ENCODE data around the gene ERC1.
A peak's percentile ranks its signal among the peaks of the same experiment; 100 is the strongest.
"Not testable (repeated sequence)": the region's sequence is repeated elsewhere in the genome, so short reads cannot be mapped to it uniquely, and the experiment has no call there.

ERC1 gene

DNA sequence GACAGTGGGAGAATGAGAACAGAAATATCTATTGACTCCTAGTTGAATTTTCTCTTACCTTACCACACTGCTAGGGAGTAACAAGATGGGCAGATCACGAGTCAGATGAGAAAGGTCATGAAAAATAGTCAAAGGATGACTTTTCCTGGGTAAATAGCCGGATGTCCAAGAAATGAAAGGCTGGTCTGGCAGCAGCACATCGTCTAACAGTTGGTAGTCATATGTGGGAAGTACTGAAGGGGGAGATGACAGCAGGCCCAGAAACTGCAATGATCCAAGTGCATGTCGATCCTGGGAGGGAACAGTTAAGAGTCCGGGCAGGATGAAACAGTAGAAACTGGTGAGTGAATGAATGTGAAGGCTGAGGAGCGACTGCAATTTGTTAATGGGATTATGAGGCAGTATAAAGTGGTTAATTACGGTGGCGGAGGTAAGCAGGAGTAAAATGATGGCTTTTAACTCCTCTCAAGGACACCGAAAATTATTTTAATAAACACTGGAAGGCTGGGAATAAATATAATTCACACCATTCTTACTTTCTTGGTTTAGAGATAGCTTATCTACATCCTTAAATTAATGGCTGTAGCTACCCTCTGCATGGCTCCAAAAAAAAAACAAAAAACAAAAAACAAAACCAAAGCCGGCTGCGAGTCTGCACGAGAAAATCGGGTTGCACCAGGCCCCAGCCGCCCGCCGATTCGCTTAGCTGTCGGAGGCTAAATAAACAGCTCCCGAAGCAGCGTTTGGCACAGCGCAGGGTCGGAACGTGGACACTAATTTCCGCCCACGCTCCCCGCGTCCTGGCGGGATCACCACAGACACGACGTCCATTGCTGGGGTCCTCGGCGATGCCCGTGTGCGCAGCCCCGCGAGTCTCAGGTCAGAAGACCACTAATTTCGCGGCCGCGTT, 1.0 kb upstream of the ERC1 start:
- no peak for DNase-seq (ENCODE audit: low read depth, low spot score)
- TF ChIP-seq EZH2 (IDR thresholded peaks at IDR 0.05): no peak
- TF ChIP-seq POLR2AphosphoS5 (IDR thresholded peaks at IDR 0.05; ENCODE audit: borderline replicate concordance, low read depth, low read length): no peak; the same call in 1 of the 2 replicates
- no peak for TF ChIP-seq FOXP2 (optimal IDR thresholded peaks at IDR 0.05; ENCODE audit: control extremely low read depth, extremely low read length, insufficient read depth)
- H3K9me3 ChIP-seq (ENCODE audit: low read depth, low read length): no peaks in the 10 kb centered on the region
- H3K36me3 ChIP-seq (ENCODE audit: insufficient read depth, low read length): no peaks in the 10 kb centered on the region
- H3K27ac ChIP-seq: peak overlapping the region; percentile 91
- peak overlapping the region; percentile 89 for H3K4me3 ChIP-seq
- peak overlapping the region; percentile 92 for H3K9ac ChIP-seq (ENCODE audit: insufficient read length)

DNA sequence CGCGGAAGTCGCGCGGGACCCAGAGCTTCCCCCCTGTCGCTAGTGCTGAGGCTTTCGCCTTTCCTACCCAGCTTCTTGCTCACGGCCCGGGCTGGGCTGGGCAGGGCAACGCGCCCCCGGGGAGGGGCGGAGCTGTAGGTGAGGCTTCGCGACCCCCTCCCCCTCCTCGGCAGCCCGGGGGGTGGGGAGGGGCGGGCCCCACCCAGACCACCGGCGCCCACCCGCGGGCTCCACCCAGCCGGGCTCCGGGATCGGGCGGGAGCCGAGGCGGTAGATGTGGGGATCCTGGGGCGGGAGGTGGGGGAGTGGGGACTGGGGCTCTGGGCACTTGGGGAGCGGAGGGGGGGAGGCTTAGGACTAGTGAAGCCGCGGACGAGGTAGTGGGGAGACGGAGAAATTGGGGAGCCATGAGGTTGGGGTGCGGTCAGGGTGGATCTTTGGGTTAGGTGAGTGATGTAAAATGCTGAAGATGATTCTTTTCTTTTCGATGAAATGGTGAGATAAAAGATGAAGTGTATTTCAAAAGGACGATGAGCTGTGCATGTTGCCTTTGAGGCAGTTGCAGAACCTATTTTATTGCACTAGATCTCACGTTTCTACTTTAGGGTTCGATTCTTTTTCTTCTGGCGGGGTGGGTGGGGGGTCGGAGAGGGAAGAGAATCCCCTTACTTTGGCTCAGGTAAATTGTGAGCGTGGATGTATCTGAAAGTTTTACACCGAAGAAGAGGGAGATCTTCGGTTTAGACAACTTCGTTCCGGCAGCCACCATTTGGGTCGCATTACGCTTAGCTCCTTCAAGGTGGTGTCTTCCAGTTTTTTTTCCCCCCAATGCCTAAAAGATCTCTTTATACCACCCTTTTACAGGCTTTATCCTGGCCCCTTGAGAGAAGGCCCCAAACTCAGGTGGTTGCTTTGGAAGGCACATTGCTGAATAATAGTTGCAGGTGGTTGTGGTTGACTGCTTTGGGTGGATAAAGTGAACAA, 619 bp downstream of the ERC1 start:
- no peaks in the 10 kb centered on the region for H3K36me3 ChIP-seq (ENCODE audit: insufficient read depth, low read length)
- peak overlapping the region; percentile 89 for H3K4me3 ChIP-seq
- no peak for DNase-seq (ENCODE audit: low read depth, low spot score)
- H3K27ac ChIP-seq: 0 out of 2 replicates have a peak overlapping the region, but pooled peaks have one; percentile 35
- peak overlapping the region; percentile 72 for H3K9ac ChIP-seq (ENCODE audit: insufficient read length)
- TF ChIP-seq EZH2 (IDR thresholded peaks at IDR 0.05): no peak
- no peak for TF ChIP-seq POLR2AphosphoS5 (IDR thresholded peaks at IDR 0.05; ENCODE audit: borderline replicate concordance, low read depth, low read length)
- TF ChIP-seq FOXP2 (optimal IDR thresholded peaks at IDR 0.05; ENCODE audit: control extremely low read depth, extremely low read length, insufficient read depth): peak; percentile 11
- H3K9me3 ChIP-seq (ENCODE audit: low read depth, low read length): no peaks in the 10 kb centered on the region

DNA sequence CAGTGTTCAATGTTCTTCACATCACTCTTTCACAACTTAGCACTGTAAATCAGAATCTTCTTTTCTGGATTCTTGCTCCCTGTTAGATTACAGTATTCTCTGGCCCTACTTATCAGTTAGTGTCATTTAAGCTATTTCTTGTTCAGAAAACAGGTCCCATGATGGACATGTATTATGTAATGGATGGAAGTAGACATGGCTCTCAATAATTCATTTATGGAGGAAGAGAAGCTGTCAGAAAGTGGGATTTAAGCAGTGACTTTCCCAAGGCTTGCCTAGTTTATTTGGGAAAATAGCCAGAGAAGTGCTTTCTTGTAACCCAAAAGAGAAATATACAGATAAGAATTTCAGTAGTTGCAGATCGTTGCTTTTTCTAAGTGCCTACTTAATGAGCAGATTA, 1.6 kb downstream of the ERC1 start:
- DNase-seq (ENCODE audit: low read depth, low spot score): no peak
- H3K4me3 ChIP-seq: peak overlapping the region; percentile 89
- H3K36me3 ChIP-seq (ENCODE audit: insufficient read depth, low read length): no peaks in the 10 kb centered on the region
- TF ChIP-seq POLR2AphosphoS5 (IDR thresholded peaks at IDR 0.05; ENCODE audit: borderline replicate concordance, low read depth, low read length): no peak
- TF ChIP-seq EZH2 (IDR thresholded peaks at IDR 0.05): no peak
- TF ChIP-seq FOXP2 (optimal IDR thresholded peaks at IDR 0.05; ENCODE audit: control extremely low read depth, extremely low read length, insufficient read depth): no peak
- H3K9ac ChIP-seq (ENCODE audit: insufficient read length): peak overlapping the region; percentile 72
- no peaks in the 10 kb centered on the region for H3K9me3 ChIP-seq (ENCODE audit: low read depth, low read length)
- H3K27ac ChIP-seq: peak overlapping the region; percentile 16; the same call in 1 of the 2 replicates

DNA sequence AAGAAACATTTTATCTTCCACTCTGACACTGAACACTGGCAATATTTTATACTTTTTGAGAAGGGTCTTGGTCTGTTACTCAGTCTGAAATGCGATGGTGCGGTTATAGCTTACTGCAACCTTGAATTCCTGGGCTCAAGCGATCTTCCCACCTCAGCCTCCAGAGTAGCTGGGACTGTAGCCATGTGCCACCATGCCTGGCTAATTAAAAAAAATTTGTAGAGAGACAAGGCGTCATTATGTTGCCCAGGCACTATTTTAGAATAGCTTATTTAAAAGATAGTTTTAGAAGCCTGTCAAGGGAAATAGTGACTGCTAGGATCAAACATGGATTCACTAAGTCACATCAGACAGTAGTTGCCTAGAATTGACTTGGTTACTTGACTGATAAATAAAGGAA, 5.9 kb downstream of the ERC1 start:
- H3K9me3 ChIP-seq (ENCODE audit: low read depth, low read length): no peaks in the 10 kb centered on the region
- no peak overlapping the region for H3K4me3 ChIP-seq
- no peak for TF ChIP-seq EZH2 (IDR thresholded peaks at IDR 0.05)
- no peak for TF ChIP-seq FOXP2 (optimal IDR thresholded peaks at IDR 0.05; ENCODE audit: control extremely low read depth, extremely low read length, insufficient read depth)
- TF ChIP-seq POLR2AphosphoS5 (IDR thresholded peaks at IDR 0.05; ENCODE audit: borderline replicate concordance, low read depth, low read length): no peak
- H3K36me3 ChIP-seq (ENCODE audit: insufficient read depth, low read length): peaks cover 8% of the 10 kb centered on the region
- no peak overlapping the region for H3K9ac ChIP-seq (ENCODE audit: insufficient read length)
- DNase-seq (ENCODE audit: low read depth, low spot score): no peak
- no peak overlapping the region for H3K27ac ChIP-seq

DNA sequence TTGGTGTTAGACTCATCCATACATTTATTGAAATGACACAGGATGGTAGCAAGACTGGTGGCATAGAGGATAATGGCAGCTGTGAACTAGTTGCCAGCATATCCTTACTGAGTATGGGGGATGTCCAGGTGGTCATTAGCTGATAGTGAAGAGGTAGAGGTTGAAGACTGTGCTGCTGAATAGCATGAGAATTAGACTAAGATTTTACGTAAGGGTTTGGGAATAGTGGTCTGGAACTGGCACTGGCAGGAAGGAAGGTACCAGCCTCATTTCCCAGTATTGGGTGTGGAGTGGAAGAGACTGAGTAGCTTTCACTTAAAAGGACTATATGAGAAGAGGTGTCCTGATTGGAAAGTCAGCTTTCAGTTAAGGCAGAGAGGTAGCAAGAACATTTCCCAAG, 6.5 kb downstream of the ERC1 start:
- H3K27ac ChIP-seq: no peak overlapping the region
- DNase-seq (ENCODE audit: low read depth, low spot score): no peak
- no peaks in the 10 kb centered on the region for H3K9me3 ChIP-seq (ENCODE audit: low read depth, low read length)
- peaks cover 8% of the 10 kb centered on the region for H3K36me3 ChIP-seq (ENCODE audit: insufficient read depth, low read length)
- TF ChIP-seq EZH2 (IDR thresholded peaks at IDR 0.05) (no peak), FOXP2 (optimal IDR thresholded peaks at IDR 0.05; ENCODE audit: control extremely low read depth, extremely low read length, insufficient read depth) (no peak), POLR2AphosphoS5 (IDR thresholded peaks at IDR 0.05; ENCODE audit: borderline replicate concordance, low read depth, low read length) (no peak)
- no peak overlapping the region for H3K9ac ChIP-seq (ENCODE audit: insufficient read length)
- no peak overlapping the region for H3K4me3 ChIP-seq

DNA sequence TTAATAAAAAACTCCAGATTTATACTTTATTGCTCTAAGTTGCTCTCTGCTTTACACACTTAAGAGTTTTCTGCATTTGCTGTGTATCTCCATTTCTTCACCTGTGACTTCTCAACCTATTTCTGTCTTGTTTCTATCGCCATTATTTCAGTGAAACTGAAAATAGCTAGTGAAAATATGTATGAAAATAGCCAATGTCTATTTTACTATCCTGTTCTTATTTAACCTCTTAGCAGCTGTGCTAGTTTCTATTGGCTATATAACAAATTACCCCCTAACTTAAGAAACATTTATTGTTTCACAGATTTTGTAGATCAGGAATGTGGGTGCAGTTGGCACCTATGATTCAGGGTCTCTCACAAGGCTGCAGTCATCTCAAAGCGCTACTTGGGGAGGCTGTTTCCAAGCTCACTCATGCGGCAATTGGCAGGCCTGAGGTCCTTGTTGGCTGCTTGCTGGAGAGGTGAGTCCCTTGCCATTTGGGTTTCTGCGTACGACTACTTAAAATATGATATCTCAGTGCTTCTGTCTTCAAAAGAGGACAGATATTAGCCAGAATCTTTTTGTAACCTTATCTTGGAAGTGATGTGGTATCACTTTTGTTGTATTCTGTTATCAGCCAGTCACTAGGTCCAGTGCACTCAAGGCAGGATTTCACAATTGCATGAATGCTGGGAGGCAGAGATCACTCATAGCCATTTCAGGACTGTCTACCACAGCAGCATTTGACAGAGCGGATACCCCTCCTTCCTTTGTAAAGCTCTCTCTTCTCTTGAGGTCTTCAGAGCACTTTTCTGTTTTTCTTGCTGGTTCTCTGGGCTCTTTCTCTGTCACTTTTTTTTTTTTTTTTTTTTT, 7.2 kb downstream of the ERC1 start:
- peaks cover 8% of the 10 kb centered on the region for H3K36me3 ChIP-seq (ENCODE audit: insufficient read depth, low read length)
- H3K27ac ChIP-seq: no peak overlapping the region
- H3K9ac ChIP-seq (ENCODE audit: insufficient read length): no peak overlapping the region
- DNase-seq (ENCODE audit: low read depth, low spot score): no peak
- no peaks in the 10 kb centered on the region for H3K9me3 ChIP-seq (ENCODE audit: low read depth, low read length)
- no peak overlapping the region for H3K4me3 ChIP-seq
- TF ChIP-seq POLR2AphosphoS5 (IDR thresholded peaks at IDR 0.05; ENCODE audit: borderline replicate concordance, low read depth, low read length) (no peak), EZH2 (IDR thresholded peaks at IDR 0.05) (no peak), FOXP2 (optimal IDR thresholded peaks at IDR 0.05; ENCODE audit: control extremely low read depth, extremely low read length, insufficient read depth) (no peak)

DNA sequence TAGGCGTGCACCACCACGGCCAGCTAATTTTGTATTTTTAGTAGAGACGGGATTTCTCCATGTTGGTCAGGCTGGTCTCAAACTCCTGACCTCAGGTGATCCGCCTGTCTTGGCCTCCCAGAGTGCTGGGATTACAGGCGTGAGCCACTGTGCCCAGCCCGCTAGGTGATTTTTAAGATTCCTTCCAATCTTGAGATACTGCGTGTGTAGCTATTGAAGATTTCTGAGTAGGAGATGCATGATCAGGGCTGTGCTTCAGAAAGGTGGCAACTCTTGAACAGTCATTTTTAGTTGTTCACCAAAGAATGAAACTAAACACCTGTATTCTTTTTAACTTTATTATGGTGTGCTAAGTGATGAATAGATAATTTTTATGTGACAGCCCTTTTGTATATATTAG, 8.7 kb downstream of the ERC1 start:
- DNase-seq (ENCODE audit: low read depth, low spot score); H3K9me3 ChIP-seq (ENCODE audit: low read depth, low read length); H3K9ac ChIP-seq (ENCODE audit: insufficient read length): not testable (repeated sequence)

More for the DNA sequence above, 8.7 kb downstream of the ERC1 start:
- not testable (repeated sequence) for H3K36me3 ChIP-seq (ENCODE audit: insufficient read depth, low read length); H3K4me3 ChIP-seq; H3K27ac ChIP-seq
